Stimulated activated CD4-positive, alpha-beta T cell treated with anti-CD3 and anti-CD28 coated beads, Interleukin-15, amount 100 ng/mL, for 24 hours (primary cell): Measurements from ENCODE around the gene CBY1.

ENCODE experiments used
- DNase-seq: peaks from one replicate; pipeline ENCODE4 v3.0.0-alpha.2; 2020

The CBY1 gene

GRCh38 chr22:38704654-38705234, 48.3 kb downstream of the CBY1 start:
- DNase-seq: no peak

DNA sequence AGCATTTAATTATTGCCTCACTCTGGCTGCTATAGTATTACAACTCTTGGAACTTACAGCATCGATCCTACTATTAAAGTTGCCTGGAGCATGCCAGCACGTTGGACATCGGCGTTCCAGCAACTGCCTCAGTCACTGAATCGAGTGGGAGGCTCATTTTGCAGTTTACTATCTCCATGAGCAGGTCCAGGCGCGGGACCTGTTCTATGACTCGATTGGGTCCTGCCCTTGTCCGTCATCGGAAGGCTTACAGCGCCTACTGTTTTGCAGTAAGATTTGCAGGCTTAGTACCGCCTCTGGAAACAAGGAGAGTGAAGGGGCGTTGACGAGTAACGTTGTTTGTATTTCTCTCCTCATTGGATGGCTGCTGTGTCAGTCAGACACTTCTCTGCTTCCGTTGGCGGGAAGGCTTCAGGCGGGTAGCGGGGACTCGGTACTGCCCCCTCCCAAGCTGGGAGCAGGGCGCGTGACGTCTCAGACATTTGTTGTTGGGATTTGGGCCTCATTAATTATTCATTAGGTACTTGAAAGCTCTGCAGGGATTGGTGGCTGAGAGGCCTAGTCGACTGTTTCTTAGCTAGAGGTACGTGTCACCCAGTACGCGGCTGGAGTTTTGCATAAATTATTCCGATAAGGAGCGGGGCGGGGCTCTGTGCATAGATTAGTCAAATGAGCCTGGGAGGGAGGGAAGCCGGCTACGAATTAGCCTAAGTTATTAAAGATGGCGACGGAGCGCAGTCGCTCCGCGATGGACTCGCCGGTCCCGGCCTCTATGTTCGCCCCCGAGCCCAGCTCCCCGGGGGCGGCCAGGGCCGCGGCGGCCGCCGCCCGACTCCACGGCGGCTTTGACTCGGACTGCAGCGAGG, 49.0 kb downstream of the CBY1 start, which contains the start of gene GTPBP1:
GTPBP1 (plus strand) TSS at position 710 of the 866 bp plus-strand sequence; CDS start at position 722, 12 bp downstream.
- peak; percentile 96 for DNase-seq

DNA sequence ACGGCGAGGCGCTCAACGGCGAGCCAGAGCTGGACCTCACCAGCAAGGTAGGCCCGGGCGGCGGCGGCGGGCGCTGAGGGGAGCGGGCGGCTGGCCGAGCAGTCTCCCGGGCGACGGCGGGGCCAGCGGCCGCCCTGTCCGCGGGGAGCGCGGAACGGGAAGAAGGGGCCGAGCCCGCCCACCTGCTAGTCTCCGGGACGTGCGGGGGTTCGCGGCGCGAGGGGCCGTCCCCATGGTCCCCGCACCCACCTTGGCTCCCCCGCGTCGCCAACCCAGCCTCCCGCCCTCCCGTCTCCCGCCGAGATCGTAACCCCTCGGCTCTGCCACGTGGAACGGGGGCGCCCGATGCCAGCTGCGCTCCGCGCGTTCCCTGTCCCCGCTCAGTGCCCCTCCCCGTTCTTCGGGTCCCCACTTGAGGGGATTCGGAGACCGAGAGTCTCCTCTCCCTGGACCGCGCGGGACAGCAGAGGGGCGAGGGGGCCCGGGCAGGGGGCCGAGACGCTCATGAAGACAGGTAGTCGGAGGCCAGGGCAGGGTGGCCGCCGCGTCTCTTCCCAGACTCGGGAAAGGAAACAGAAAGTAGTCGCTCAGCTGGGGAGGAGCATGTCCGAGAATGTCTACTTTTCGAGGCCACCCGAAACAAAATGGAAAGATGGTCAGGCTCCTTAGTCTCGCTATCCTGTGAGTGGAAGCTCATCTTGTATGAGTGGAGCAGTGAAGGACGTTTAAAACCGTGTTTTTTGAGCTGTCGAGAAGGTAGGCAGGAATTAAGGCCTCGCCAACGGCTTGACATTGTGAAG, 49.9 kb downstream of the CBY1 start:
- DNase-seq: peak; percentile 51

- DNase-seq: no peak
Measured at GRCh38 chr22:38706901-38707195, 50.4 kb downstream of the CBY1 start.

- no peak for DNase-seq
Measured at GRCh38 chr22:38707346-38707745, 50.9 kb downstream of the CBY1 start.

GRCh38 chr22:38707984-38708383, 51.5 kb downstream of the CBY1 start:
- DNase-seq: no peak

DNA sequence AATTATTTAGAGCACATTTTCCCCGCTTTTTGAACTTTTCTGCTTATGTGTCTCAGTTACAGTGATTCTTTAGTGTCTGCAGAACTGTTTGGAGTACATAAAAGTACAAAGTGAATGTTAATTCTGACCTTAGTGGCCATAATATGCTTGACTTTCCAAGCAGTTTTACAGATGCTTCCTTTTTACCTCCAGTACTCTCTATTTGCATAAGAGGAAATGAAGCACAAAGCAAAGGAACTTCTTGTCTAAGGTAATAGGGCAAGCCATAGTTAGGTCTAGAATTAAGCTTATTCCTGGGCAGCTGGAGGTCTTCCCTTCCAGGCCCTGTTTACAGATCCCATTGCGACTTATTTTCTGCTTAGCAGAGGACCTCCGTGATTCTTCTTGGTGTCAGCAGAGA, 52.9 kb downstream of the CBY1 start:
- DNase-seq: no peak

DNA sequence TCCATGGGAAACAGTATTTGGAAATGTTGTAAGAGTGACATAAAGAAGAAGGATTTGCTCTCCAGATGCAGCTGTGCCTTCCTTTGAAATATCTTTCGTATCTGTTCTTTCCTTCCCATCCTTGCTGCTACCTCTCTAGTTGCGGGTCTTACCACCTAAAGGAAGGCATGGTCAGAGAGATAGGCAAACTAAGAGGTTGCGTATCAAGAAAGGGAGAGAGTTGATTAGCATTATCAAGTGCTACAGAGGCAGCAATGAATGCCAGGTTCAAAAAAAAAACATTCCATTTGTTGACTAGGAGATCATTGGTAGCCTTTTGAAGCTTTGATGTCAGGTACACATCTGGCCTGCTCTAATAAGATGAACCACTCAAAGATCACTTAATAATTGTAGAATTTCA, 53.9 kb downstream of the CBY1 start:
- DNase-seq: no peak

- no peak for DNase-seq
Measured at GRCh38 chr22:38710866-38711265, 54.4 kb downstream of the CBY1 start.

- no peak for DNase-seq
Measured at GRCh38 chr22:38712486-38713207, 56.2 kb downstream of the CBY1 start.

DNA sequence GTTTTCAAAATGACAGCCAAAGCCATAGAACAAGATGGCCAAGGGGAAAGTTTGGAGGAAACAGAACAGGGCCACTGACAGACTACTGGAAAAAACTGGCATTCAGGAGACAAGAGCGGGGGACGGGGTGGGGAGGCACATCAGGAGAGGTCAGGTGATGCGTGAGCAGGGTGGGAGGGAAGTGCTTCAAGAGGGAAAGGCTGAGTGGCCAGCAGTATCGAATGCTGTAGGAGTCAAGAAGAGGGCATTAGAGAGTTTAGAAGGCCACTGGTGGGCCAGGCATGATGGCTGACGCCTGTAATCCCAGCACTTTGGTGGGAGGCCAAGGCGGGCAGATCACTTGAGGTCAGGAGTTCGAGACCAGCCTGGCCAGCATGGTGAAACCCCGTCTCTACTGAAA, 57.5 kb downstream of the CBY1 start:
- no peak for DNase-seq

DNA sequence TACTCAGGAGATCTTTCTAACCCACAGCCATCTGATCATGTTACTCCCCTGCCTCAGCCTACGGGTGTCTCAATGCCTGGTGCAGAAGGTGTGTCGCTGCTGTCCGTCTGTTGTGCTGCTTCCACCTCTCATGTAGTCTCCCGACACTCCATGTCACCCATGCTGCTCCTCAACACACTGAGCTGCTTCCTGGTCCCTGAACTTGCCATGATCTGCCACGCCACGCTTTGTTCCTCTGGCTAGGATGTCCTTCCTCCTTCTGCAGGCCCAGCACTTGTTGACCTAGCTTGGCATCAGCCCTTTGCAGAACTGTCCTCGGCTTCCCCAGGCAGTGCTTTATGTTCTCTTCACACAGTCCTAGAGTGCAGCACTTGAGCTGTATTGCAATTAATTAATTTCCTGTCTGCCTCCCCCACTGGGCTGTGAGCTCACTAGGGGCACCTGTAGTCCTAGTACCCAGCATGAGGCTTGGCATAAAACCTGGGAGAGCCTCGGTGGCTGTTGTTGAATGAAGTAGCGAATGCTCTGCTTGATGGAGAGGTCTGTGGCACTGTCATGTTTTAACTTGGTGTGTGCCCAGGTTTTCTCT, 58.8 kb downstream of the CBY1 start:
- no peak for DNase-seq

DNA sequence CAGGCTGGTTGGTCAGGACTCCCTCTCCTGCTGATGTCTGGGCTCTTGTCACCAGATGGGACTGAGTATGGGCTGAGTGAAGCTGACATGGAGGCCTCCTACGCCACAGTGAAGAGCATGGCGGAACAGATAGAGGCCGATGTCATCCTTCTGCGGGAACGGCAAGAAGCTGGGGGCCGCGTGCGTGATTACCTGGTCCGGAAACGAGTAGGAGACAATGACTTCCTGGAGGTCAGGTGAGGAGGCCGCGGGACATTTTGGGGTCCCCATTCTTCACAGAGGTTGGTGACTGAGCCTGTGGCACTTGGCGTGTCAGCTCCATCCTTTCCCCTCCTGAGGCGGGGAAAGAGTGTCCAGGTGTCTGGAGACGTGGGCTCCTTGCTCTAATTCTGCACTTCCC, 59.4 kb downstream of the CBY1 start:
- DNase-seq: no peak

DNA sequence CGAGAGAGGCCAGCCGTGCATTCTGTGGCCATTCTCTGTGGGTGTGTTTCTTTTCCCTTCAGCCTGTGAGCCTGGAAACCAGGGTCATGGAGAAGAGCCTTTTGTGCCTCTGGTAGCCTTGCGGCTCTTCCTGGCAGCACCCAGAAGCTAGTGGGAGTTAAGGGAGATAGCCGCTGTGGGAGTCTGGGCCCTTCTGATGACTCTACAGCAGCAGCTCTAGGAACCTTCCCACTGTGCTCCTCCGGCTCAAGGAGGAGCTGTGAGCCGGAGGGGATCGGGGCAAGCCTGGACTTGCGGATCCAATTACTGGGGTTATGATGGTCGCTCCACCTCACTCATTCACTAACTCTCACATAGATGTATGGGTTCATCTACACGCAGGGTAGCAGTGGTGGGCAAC, 59.8 kb downstream of the CBY1 start:
- DNase-seq: no peak

DNA sequence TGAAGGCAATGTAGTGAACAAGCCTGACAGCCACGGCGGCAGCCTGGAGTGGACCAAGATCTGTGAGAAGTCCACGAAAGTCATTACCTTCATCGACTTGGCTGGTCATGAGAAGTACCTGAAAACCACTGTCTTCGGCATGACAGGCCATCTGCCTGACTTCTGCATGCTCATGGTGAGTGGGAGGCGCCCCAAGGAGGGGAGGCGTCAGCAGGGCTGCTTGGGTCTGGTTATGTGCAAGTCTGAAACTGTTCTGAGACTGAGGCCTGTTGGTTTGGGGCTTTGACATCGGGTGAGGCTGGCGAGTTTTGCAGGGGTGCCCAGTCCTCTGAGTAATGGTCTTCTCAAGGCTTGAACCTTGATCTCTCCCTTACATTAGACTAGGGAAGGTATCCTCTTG, 60.4 kb downstream of the CBY1 start:
- no peak for DNase-seq

DNA sequence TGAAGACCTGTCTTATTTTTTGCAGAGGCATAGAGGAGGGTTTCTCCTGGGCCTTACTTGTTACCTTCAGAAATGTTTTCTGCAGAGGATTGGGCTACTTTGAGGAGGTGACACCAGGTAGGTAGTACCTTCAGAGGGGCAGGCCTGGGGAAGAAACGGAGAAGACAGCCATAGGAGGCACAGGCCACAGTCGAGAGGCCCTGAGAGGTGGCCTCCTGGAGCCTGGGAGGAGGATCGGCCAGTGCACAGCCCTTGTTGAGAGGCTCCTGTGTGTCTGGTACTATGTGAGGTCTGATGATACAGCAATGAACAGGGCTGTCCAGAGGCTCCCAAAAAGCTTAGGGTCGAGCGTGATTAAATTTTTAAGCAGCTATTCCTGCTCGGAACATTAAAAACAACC, 60.8 kb downstream of the CBY1 start:
- DNase-seq: no peak

- DNase-seq: no peak
Measured at GRCh38 chr22:38718414-38718813, 62.0 kb downstream of the CBY1 start.

- no peak for DNase-seq
Measured at GRCh38 chr22:38719196-38719595, 62.8 kb downstream of the CBY1 start.

- no peak for DNase-seq
Measured at GRCh38 chr22:38720350-38720749, 63.9 kb downstream of the CBY1 start.

- no peak for DNase-seq
Measured at GRCh38 chr22:38721551-38721950, 65.1 kb downstream of the CBY1 start.
